HG03060 (cell line): Measurements from ENCODE around the gene CRYM.
"Not testable (repeated sequence)": the region's sequence is repeated elsewhere in the genome, so short reads cannot be mapped to it uniquely, and the experiment has no call there.

Source experiments
- ATAC-seq: cut with Tn5 transposase; IDR thresholded peaks from one replicate; pipeline ENCODE4 v1.9.1; 2021; ENCODE audit warnings: low read depth, moderate number of reproducible peaks; ENCODE audit not compliant: unreplicated experiment

The CRYM gene

GRCh38 chr16:21250072-21250923 is 27.8 kb downstream of the CRYM start:
- ATAC-seq, result no peak

DNA sequence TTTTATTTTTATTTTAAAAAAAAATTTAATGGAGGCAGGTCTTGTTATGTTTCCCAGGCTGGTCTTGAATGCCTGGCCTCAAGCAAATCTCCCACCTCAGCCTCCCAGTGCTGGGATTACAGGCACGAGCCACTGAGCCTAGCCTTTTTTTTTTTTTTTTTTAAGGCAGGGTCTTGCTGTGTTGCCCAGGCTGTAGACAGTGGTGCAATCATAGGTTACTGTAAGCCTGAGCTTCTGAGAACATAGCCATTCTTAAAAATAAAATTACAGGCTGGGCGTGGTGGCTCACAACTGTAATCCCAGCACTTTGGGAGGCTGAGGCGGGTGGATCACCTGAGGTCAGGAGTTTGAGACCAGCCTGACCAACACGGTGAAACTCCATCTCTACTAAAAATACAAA is 29.9 kb downstream of the CRYM start:
- not testable (repeated sequence) for ATAC-seq

GRCh38 chr16:21244518-21245215 is 33.4 kb downstream of the CRYM start:
- ATAC-seq, result no peak

DNA sequence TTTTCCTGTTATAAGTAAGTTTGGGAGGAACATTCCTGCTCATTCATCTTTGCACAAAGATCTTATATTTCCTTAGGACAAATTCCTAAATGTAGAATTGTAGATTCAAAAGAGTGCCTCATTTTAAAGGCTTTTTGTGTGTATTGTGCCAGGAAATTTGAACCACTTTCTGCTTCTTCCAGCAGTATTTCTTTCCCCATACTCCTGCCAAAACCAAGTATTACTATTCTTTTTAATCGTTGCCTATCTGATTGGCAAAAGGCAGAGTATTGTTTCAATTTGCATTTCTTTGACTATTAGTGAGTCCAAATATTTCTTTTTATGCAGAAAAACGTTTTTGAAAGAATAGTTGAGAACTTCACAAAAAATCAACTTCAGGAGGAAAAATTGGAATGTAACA is 35.3 kb downstream of the CRYM start:
- ATAC-seq, result no peak

DNA sequence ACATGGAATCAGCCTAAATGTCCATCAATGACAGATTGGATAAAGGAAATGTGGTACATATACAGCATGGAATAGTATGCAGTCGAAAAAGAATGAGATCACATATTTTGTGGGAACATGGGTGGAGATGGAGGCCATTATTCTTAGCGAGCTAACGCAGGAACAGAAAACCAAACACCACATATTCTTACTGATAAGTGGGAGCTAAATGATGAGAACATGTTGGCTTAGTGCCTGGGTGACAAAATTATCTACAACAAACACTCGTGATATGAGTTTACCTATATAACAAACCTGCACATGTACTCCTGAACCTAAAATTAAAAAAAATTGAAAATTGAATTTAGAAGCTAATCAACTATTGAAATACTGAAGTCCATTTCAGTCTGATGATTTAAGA is 38.4 kb downstream of the CRYM start:
- no peak for ATAC-seq

GRCh38 chr16:21236831-21237230 is 41.3 kb downstream of the CRYM start:
- no peak for ATAC-seq

DNA sequence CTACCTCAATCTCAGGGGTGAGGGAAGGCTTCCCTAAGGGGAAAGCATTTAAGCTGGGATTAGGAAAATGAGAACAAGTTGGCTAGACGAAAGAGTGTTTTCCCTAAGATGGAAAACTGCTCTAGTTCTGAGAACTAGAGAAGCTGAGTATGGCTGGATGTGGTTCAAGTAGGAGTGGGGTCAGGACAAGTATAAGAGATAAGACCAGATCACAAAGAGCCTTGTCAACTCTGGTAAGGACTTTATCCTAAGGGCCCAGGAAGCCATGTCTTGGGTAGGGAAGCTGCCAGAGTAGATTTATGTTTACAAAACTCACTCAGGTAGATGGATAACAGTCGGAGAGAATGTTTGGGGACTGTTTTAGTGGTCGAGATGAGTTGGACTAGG is 42.9 kb downstream of the CRYM start:
- ATAC-seq, result no peak

DNA sequence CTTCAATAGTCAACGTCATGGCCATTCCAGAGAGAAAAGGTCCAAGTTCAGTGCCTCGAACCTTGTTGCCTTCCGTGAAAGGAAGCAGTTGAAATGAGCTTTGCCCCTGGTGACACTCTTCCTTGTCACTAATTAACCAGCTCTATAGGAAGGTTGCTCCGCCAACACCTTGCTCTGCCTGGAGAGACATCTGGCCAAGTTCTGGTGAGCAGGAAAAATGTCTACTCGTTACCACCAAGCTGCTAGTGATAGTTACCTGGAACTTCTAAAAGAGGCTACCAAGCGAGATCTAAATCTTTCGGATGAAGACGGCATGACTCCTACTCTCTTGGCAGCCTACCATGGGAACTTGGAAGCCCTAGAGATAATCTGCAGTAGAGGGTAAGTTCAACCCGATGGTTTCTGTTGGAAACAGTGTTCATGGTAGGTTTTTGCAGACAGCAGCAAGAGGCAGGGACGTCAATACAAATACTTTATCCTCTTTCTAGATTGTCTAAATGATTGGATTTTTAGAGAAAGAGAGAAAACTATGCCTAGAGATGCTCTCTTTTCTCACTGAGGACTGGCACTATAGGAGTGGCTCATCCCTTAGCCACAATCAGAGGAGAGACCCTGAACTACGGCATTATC is 44.5 kb downstream of the CRYM start, which contains the start of gene ANKS4B:
Gene ANKS4B, plus strand, starts transcription at position 179 of the 630 bp plus-strand sequence. Its CDS starts 39 bp downstream, at position 218.
- no peak for ATAC-seq

- ATAC-seq, result no peak
Observed at GRCh38 chr16:21233045-21233520, 45.0 kb downstream of the CRYM start.

- no peak for ATAC-seq
Observed at GRCh38 chr16:21228361-21228872, 49.7 kb downstream of the CRYM start.

GRCh38 chr16:21227866-21228265 is 50.2 kb downstream of the CRYM start:
- ATAC-seq, result no peak

- no peak for ATAC-seq
Observed at GRCh38 chr16:21226749-21227148, 51.3 kb downstream of the CRYM start.

DNA sequence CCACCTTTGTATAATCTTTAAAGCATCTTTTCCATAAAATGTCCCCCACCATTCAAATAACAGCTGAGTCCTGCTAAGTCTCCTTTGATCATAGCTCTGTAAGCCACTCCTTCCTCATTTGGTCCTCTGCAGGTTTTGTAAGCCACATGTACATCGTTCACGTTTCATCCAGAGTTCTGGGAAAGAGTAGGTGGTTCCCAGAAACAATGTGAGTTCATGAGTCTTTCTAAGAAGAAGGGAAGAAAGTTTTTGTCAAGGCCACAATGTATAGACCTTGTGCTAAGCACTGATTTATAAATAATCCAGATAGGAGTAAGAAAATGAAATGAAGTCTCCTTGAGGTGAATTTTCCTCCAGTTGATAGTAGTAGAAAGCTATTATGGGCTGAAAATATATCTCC is 53.3 kb downstream of the CRYM start:
- ATAC-seq, result no peak

GRCh38 chr16:21223787-21224186 is 54.3 kb downstream of the CRYM start:
- ATAC-seq, result no peak

GRCh38 chr16:21222495-21223337 is 55.4 kb downstream of the CRYM start:
- ATAC-seq, result no peak

DNA sequence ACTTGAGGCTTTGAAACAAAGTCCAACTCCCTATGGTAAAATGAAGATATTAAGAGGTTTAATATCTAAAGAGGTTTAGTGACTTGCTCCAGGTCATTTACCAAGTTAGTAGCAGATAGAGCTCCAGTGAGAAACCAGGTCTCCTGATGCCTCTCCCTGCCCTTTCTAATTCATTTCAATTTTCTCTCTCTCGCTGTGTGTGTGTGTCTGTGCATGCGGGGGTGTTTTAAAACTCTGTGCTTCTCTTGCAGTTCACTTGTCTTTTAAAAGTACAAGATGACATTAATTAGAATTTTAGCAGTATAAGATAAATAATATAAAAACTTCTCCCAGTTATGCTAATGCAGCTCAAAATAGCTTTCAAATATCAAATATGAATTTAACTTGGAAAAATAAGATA is 58.5 kb downstream of the CRYM start:
- ATAC-seq, result no peak

- ATAC-seq, result no peak
Observed at GRCh38 chr16:21218153-21218552, 59.9 kb downstream of the CRYM start.

DNA sequence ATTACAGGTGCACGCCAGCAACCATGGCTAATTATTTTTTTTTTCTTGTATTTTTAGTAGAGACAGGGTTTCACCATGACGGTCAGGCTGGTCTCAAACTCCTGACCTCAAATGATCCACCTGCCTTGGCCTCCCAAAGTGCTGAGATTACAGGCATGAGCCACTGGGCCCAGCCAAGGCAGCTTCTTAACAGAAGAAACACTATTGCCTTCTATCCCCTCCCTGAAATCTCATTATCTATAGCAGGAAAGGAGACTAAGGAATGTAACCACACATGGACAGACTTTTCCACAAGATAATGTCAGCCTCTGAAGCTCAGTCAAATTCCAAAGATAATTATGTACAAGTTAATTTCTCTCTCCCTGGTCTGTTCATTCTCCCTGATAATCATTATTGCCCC is 61.0 kb downstream of the CRYM start:
- ATAC-seq, result no peak

GRCh38 chr16:21214086-21214485 is 64.0 kb downstream of the CRYM start:
- no peak for ATAC-seq

DNA sequence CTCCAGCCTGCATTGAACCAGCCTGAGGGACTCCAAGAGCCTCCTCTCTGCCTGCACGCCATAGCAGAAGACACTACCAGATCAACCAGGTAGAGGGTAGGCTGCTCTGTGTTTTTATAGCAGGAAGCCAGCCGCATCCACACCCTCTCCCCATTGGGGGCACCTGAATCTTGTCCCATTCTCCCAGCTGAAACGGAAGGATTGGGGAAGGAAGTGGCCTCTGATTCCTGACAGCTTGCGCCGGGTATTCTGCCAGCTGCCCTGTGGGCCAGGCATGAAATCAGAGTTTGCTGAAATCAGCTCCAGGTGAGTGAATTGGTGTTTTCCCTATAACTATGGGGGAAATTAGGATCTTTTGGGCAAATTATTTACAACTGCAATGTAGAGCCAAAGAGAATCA is 66.6 kb downstream of the CRYM start, which contains the start of gene ZP2:
Gene ZP2, minus strand, starts transcription at position 89 of the 400 bp plus-strand sequence. Its CDS starts 27 bp downstream, at position 62.
- no peak for ATAC-seq
